MM.1S (cell line): ENCODE results near the gene PPM1A.

Experiments used
- DNase-seq: peaks from one replicate; pipeline ENCODE4 v3.0.0-alpha.2; 2015
- H2AFZ ChIP-seq: fragments of 300-600 bp; sonication (generic); 2 replicates; pipeline ENCODE4 v1.6.0; 2016; ENCODE audit warnings: antibody characterized with exemption, low read length
- H3F3A ChIP-seq: fragments of 300-600 bp; sonication (generic); 2 replicates; pipeline ENCODE4 v1.6.1; 2016; ENCODE audit warnings: mild to moderate bottlenecking, antibody characterized with exemption, low read length, moderate library complexity, mixed read lengths; ENCODE audit not compliant: insufficient read depth
- H3K27ac ChIP-seq: fragments of 300-600 bp; sonication (generic); 2 replicates; pipeline ENCODE4 v1.5.1; 2016; ENCODE audit warnings: mild to moderate bottlenecking, low read length
- H3K27me3 ChIP-seq: fragments of 300-600 bp; sonication (generic); replicated peaks from 2 replicates; pipeline ENCODE4 v1.6.0; 2016; ENCODE audit warnings: low read length; ENCODE audit not compliant: insufficient read depth
- H3K36me3 ChIP-seq: fragments of 300-600 bp; sonication (generic); replicated peaks from 2 replicates; pipeline ENCODE4 v1.6.1; 2016; ENCODE audit warnings: mild to moderate bottlenecking, low read length, mixed read lengths; ENCODE audit not compliant: insufficient read depth
- H3K4me1 ChIP-seq: fragments of 300-600 bp; sonication (generic); 2 replicates; pipeline ENCODE4 v1.6.1; 2016; ENCODE audit warnings: low read length, mixed read lengths
- H3K4me2 ChIP-seq: fragments of 300-600 bp; sonication (generic); 2 replicates; pipeline ENCODE4 v1.6.0; 2016; ENCODE audit warnings: low read depth, low read length
- H3K4me3 ChIP-seq: fragments of 300-600 bp; sonication (generic); 2 replicates; pipeline ENCODE4 v1.5.1; 2016; ENCODE audit warnings: low read length, mixed read lengths
- H3K79me2 ChIP-seq: fragments of 300-600 bp; sonication (generic); 2 replicates; pipeline ENCODE4 v1.6.1; 2016; ENCODE audit warnings: mixed run types, low read length, mixed read lengths
- H3K9ac ChIP-seq: fragments of 300-600 bp; sonication (generic); 2 replicates; pipeline ENCODE4 v1.6.1; 2016; ENCODE audit warnings: low read length, mixed read lengths
- H3K9me2 ChIP-seq: fragments of 300-600 bp; sonication (generic); replicated peaks from 2 replicates; pipeline ENCODE4 v1.6.1; 2016; ENCODE audit warnings: mild to moderate bottlenecking, low read length, mixed read lengths; ENCODE audit not compliant: insufficient read depth
- H3K9me3 ChIP-seq: fragments of 300-600 bp; sonication (generic); replicated peaks from 2 replicates; pipeline ENCODE4 v1.6.1; 2016; ENCODE audit warnings: mild to moderate bottlenecking, low read length, mixed read lengths; ENCODE audit not compliant: insufficient read depth
- H4K20me1 ChIP-seq: fragments of 300-600 bp; sonication (generic); 2 replicates; pipeline ENCODE4 v1.6.1; 2016; ENCODE audit warnings: mild to moderate bottlenecking, low read length, moderate library complexity, mixed read lengths; ENCODE audit not compliant: insufficient read depth
- EZH2 ChIP-seq: fragments of 300-600 bp; sonication (generic); optimal IDR thresholded peaks from 2 replicates; pipeline ENCODE3; 2017; ENCODE audit warnings: low read depth, mild to moderate bottlenecking, antibody characterized with exemption, low read length, mixed read lengths
- EZH2phosphoT487 ChIP-seq: fragments of 300-600 bp; sonication (generic); IDR thresholded peaks from 2 replicates; pipeline ENCODE4 v1.6.1; 2018; ENCODE audit warnings: antibody characterized with exemption, low read length
- TF ChIP-seq, protein P1 (sequence below): fragments of 300-600 bp; sonication (generic); IDR thresholded peaks from 2 replicates; pipeline ENCODE4 v1.5.1; 2016; ENCODE audit warnings: antibody characterized with exemption, low read length, mixed read lengths

The PPM1A gene

DNA sequence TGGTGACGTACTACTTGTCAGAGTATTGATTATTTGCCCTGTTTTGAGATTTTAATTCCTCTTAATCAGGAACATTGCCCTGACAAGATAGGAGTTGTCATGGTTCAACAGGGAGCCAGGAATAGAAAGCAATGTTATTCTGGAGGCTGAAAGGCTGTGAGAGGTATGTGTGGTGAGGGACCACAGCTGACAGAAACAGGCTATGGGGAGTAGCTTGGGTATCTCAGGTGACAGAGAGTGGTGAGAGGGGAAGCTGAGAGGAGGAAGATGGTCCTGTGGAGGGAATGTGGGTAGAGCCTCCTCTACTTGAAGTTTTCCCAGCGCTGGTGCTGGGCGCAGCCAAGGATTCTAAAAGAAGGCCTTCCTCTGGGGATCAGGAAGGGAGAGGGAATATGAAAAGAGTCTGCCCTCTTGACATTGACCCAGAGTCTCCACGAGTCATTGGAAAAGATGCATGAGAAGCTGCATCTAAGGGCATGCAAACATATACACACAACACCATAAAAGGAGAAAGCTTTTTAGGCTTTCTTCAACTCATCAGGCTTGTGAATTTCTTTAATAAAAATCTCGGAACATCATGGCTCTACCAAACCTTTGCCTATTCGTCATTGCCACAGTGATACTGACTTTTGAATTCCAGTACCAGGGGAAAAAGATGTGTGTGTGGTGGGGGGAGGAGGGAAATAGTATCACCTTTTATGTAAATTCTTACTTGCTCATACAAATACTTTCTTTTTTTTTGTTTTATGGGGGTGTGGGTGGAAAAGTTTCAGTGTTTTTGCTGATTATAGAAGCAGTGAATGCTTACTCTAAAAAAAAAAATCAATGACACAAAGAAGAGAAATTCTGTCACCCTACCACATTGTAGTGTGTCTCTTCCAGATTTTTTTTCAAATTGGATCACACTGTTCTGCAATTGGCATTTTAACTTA is 43.9 kb upstream of the PPM1A start:
- no peaks in the 10 kb centered on the region for H3K79me2 ChIP-seq
- H3K27ac ChIP-seq: no peak overlapping the region
- H3K4me2 ChIP-seq: peak overlapping the region; percentile 34; the same call in 1 of the 2 replicates
- H3K27me3 ChIP-seq: no peaks in the 10 kb centered on the region
- no peaks in the 10 kb centered on the region for H3K4me1 ChIP-seq
- no peaks in the 10 kb centered on the region for H3K36me3 ChIP-seq
- H3K9me2 ChIP-seq: no peaks in the 10 kb centered on the region
- H4K20me1 ChIP-seq: no peaks in the 10 kb centered on the region
- no peak for DNase-seq
- H3K9me3 ChIP-seq: no peaks in the 10 kb centered on the region
- no peaks in the 10 kb centered on the region for H3F3A ChIP-seq
- H3K4me3 ChIP-seq: no peak overlapping the region
- H3K9ac ChIP-seq: no peak overlapping the region
- no peak overlapping the region for H2AFZ ChIP-seq
- TF ChIP-seq EZH2 (no peak), EZH2phosphoT487 (no peak)
- TF ChIP-seq, protein P1, sequence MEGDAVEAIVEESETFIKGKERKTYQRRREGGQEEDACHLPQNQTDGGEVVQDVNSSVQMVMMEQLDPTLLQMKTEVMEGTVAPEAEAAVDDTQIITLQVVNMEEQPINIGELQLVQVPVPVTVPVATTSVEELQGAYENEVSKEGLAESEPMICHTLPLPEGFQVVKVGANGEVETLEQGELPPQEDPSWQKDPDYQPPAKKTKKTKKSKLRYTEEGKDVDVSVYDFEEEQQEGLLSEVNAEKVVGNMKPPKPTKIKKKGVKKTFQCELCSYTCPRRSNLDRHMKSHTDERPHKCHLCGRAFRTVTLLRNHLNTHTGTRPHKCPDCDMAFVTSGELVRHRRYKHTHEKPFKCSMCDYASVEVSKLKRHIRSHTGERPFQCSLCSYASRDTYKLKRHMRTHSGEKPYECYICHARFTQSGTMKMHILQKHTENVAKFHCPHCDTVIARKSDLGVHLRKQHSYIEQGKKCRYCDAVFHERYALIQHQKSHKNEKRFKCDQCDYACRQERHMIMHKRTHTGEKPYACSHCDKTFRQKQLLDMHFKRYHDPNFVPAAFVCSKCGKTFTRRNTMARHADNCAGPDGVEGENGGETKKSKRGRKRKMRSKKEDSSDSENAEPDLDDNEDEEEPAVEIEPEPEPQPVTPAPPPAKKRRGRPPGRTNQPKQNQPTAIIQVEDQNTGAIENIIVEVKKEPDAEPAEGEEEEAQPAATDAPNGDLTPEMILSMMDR: no peak

DNA sequence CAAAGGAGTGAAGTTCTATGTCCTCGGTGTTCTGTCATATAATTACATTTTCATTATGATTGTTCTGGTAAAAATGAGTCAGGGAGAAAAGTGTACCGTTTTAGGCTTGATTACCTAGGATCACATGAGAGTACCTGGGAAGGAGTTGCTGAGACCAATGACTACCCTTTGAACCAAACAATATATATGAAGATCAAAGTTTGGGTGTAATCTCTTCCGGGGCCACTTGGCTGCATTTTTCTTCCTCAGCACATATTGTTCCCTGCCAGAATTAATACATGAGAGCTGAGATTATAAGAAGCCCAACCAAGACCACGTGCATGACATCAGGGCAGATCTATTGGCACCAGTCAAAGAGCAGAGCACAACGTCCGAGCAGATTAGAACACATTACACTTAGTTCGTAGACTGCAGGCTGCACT is 42.8 kb upstream of the PPM1A start:
- Histone ChIP-seq H3K4me3 (no peak overlapping the region), H3F3A (no peaks in the 10 kb centered on the region), H3K9ac (no peak overlapping the region), H2AFZ (no peak overlapping the region), H3K4me2 (no peak overlapping the region), H3K27ac (no peak overlapping the region), H3K9me2 (no peaks in the 10 kb centered on the region), H3K4me1 (no peaks in the 10 kb centered on the region), H3K79me2 (no peaks in the 10 kb centered on the region), H3K9me3 (no peaks in the 10 kb centered on the region), H3K27me3 (no peaks in the 10 kb centered on the region), H3K36me3 (no peaks in the 10 kb centered on the region), H4K20me1 (no peaks in the 10 kb centered on the region)
- TF ChIP-seq EZH2phosphoT487 (no peak), EZH2 (no peak)
- TF ChIP-seq, protein P1: no peak
- no peak for DNase-seq

DNA sequence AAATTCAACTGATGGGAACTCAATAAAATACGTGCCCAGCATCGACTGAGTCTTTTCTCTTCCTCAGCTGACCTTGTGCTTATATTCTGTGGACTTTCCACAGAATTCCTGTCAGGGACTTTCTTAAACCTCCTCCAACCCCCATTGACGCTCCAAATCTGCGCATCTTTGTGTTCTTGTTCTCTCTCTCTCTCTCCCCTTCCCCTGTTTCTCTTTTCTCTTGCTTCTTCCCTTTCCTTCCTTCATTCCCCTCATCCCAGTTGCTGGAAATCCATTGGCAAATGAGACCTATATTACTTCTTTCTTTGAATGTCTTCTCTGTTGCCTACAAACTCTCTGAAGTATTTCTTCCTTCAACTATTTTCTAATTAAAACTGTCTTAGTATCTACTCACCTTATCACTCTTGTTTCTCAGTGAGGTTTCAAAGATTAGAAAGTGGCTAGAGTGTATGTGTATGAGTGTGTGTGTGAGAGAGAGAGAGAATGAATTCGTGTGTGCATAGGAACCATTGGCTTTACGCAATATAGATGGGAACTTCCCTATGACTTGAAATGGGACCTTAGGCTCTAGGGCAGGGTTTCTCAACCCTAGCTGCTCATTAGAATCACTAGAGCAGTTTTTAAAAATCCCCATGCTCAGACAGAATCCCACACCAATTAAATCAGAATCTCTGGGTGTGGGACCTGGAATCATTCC is 42.0 kb upstream of the PPM1A start:
- Histone ChIP-seq H2AFZ (no peak overlapping the region), H3K27ac (no peak overlapping the region), H3K9me3 (no peaks in the 10 kb centered on the region), H4K20me1 (no peaks in the 10 kb centered on the region), H3K4me1 (no peaks in the 10 kb centered on the region), H3K36me3 (no peaks in the 10 kb centered on the region), H3K4me3 (no peak overlapping the region), H3K79me2 (no peaks in the 10 kb centered on the region), H3F3A (no peaks in the 10 kb centered on the region), H3K4me2 (no peak overlapping the region), H3K9ac (no peak overlapping the region), H3K9me2 (no peaks in the 10 kb centered on the region), H3K27me3 (no peaks in the 10 kb centered on the region)
- no peak for DNase-seq
- TF ChIP-seq EZH2: no peak
- TF ChIP-seq EZH2phosphoT487: no peak
- TF ChIP-seq, protein P1: no peak
